NCI-H2196 treated with DMSO at 0.1 percent for 48 hours (cell line): ENCODE results near the gene EIF5A2.

Source experiments
- DNase-seq: peaks from one replicate; lab custom pipeline; 2025; ENCODE audit not compliant: unreplicated experiment; lab: John Stamatoyannopoulos, UW

EIF5A2 gene

GRCh38 chr3:170862618-170863374 lies 45.6 kb downstream of the EIF5A2 start:
- DNase-seq = no peak

GRCh38 chr3:170858599-170858998 lies 49.8 kb downstream of the EIF5A2 start:
- DNase-seq = no peak

GRCh38 chr3:170852324-170852723 lies 56.1 kb downstream of the EIF5A2 start:
- DNase-seq = no peak

GRCh38 chr3:170848292-170848917 lies 60.0 kb downstream of the EIF5A2 start:
- peak; percentile 9 for DNase-seq

- DNase-seq = no peak
Observed at GRCh38 chr3:170844377-170844776, 64.1 kb downstream of the EIF5A2 start.

- DNase-seq = no peak
Observed at GRCh38 chr3:170840291-170840859, 68.1 kb downstream of the EIF5A2 start.

- no peak for DNase-seq
Observed at GRCh38 chr3:170839518-170840100, 68.8 kb downstream of the EIF5A2 start.
